ENCODE measurements around the gene NIBAN1.
A peak's percentile ranks its signal among the peaks of the same experiment; 100 is the strongest.
"Not testable (repeated sequence)": the region's sequence is repeated elsewhere in the genome, so short reads cannot be mapped to it uniquely, and the experiment has no call there.

NIBAN1 gene

GRCh38 chr1:184974056-184974836, at the start of gene NIBAN1:
Gene NIBAN1 (minus strand): TSS chr1:184974508. CDS start chr1:184974356, 152 bp downstream.
- DNase-seq (ENCODE audit: low read depth in 2 of 2) = peak in 1 of 2 experiments; percentile 31

GRCh38 chr1:185017966-185018365, 43.7 kb upstream of the NIBAN1 start:
- no peak for DNase-seq (ENCODE audit: low read depth in 2 of 2)

GRCh38 chr1:185017338-185017737, 43.0 kb upstream of the NIBAN1 start:
- DNase-seq (ENCODE audit: low read depth in 2 of 2) = peak; percentile 40 to 44

GRCh38 chr1:185016880-185017279, 42.6 kb upstream of the NIBAN1 start:
- DNase-seq (ENCODE audit: low read depth in 2 of 2) = no peak

GRCh38 chr1:185015631-185016030, 41.3 kb upstream of the NIBAN1 start:
- DNase-seq (ENCODE audit: low read depth in 2 of 2) = no peak

GRCh38 chr1:185014941-185015340, 40.6 kb upstream of the NIBAN1 start:
- no peak for DNase-seq (ENCODE audit: low read depth in 2 of 2)

- DNase-seq (ENCODE audit: low read depth in 2 of 2) = no peak
These were observed 36.1 kb upstream of the NIBAN1 start for GRCh38 chr1:185010361-185010760.

GRCh38 chr1:185008838-185009237, 34.5 kb upstream of the NIBAN1 start:
- DNase-seq (ENCODE audit: low read depth in 2 of 2) = no peak

GRCh38 chr1:185001312-185001880, 27.1 kb upstream of the NIBAN1 start:
- DNase-seq (ENCODE audit: low read depth in 2 of 2) = not testable (repeated sequence)

GRCh38 chr1:184999974-185000373, 25.7 kb upstream of the NIBAN1 start:
- not testable (repeated sequence) for DNase-seq (ENCODE audit: low read depth in 2 of 2)

GRCh38 chr1:184994301-184994700, 20.0 kb upstream of the NIBAN1 start:
- no peak for DNase-seq (ENCODE audit: low read depth in 2 of 2)

- no peak for DNase-seq (ENCODE audit: low read depth in 2 of 2)
These were observed 18.0 kb upstream of the NIBAN1 start for GRCh38 chr1:184992271-184992670.

- no peak for DNase-seq (ENCODE audit: low read depth in 2 of 2)
These were observed 15.9 kb upstream of the NIBAN1 start for GRCh38 chr1:184990204-184990603.

- no peak for DNase-seq (ENCODE audit: low read depth in 2 of 2)
These were observed 14.2 kb upstream of the NIBAN1 start for GRCh38 chr1:184988506-184988905.

GRCh38 chr1:184987696-184988095, 13.4 kb upstream of the NIBAN1 start:
- no peak for DNase-seq (ENCODE audit: low read depth in 2 of 2)

GRCh38 chr1:184986250-184986649, 11.9 kb upstream of the NIBAN1 start:
- no peak for DNase-seq (ENCODE audit: low read depth in 2 of 2)

- DNase-seq (ENCODE audit: low read depth in 2 of 2) = peak in 1 of 2 experiments; percentile 31
These were observed 8.0 kb upstream of the NIBAN1 start for GRCh38 chr1:184982002-184982954.

GRCh38 chr1:184980726-184981125, 6.4 kb upstream of the NIBAN1 start:
- no peak for DNase-seq (ENCODE audit: low read depth in 2 of 2)

- DNase-seq (ENCODE audit: low read depth in 2 of 2) = no peak
These were observed 1.0 kb upstream of the NIBAN1 start for GRCh38 chr1:184975208-184975870.

GRCh38 chr1:184974837-184975115, 468 bp upstream of the NIBAN1 start:
- DNase-seq (ENCODE audit: low read depth in 2 of 2) = no peak

GRCh38 chr1:184973272-184974055, 844 bp downstream of the NIBAN1 start:
- DNase-seq (ENCODE audit: low read depth in 2 of 2) = peak; percentile 55 to 62
